ENCODE data around the gene SLC39A2.

SLC39A2 gene

DNA sequence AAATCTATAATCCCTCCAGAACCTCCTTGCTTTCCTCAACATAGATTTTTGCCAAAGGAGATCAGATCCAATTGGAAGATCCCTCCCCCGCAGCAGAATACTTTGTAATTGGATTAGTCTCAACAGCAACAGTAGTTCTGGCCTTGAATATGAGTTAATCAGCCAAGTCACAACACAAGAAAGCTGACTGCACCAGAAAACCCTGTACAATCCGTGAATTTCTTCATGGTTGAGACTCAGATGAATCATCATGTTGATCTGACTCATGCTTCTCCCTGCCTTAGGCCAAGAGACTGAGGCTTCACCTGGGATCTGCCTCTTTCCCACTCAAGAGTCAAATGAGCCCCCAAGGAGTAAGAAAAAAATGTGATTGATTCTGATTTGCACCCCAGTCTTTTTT, 12.3 kb upstream of the SLC39A2 start:
- DNase-seq (ENCODE audit: low read depth): peak; percentile 98
- TF ChIP-seq, protein P1, sequence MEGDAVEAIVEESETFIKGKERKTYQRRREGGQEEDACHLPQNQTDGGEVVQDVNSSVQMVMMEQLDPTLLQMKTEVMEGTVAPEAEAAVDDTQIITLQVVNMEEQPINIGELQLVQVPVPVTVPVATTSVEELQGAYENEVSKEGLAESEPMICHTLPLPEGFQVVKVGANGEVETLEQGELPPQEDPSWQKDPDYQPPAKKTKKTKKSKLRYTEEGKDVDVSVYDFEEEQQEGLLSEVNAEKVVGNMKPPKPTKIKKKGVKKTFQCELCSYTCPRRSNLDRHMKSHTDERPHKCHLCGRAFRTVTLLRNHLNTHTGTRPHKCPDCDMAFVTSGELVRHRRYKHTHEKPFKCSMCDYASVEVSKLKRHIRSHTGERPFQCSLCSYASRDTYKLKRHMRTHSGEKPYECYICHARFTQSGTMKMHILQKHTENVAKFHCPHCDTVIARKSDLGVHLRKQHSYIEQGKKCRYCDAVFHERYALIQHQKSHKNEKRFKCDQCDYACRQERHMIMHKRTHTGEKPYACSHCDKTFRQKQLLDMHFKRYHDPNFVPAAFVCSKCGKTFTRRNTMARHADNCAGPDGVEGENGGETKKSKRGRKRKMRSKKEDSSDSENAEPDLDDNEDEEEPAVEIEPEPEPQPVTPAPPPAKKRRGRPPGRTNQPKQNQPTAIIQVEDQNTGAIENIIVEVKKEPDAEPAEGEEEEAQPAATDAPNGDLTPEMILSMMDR (conservative IDR thresholded peaks at IDR 0.05; ENCODE audit: low read depth, low read length): no peak
- no peak overlapping the region for H3K4me3 ChIP-seq (ENCODE audit: low read depth, low read length)

DNA sequence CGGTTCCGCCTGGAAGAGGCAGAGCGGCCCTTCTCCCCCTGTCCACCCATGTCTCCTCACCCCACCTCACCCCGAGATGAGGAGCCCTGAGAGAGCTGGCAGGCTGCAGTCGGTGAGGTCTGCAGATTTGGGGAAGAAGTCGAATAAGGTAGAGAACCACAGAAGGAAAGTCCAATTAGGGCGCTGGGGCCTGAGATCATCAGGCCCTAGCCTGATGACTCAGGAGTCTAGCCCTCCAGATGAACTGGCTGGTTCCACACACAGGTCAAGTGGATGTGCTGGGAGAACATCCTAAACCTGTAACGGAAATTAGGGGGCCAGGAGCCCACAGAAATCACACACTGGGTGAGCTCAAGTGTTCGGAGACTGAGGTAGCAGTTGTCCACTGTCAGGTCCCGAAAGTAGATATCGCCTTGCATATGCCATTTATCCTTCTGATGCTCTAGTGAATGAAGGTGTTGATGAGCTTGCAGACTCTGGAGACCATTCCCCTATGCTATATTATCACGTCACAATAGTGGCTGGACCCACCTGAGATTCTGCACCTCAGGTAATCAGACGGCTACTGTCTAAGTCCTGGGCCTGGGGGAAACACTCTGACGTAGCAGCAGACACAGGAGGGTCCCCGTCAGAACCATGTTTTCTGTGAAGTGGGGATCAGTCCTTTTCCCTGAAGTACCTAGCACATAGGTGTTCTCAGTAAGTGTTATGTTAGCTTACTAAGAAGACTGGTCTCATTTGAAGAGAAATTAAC, 10.2 kb upstream of the SLC39A2 start:
- no peak overlapping the region for H3K4me3 ChIP-seq (ENCODE audit: low read depth, low read length)
- TF ChIP-seq, protein P1 (conservative IDR thresholded peaks at IDR 0.05; ENCODE audit: low read depth, low read length): no peak

DNA sequence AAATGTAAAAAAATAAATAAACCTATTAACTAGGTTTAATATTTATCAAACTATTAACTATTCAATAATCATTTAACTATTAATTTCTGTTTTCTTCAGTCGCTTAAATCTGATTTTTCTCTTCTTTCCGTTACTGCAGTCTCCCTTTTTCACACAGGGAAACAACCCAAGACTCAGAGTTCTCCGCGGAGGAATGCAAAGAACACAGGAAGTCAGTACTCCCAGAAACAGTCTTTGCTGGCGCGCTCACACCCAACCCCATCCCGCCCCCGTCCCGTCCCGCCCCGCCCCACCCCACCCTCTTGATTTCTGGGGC, 9.7 kb upstream of the SLC39A2 start:
- no peak overlapping the region for H3K4me3 ChIP-seq (ENCODE audit: low read depth, low read length)
- DNase-seq (ENCODE audit: low read depth): no peak
- TF ChIP-seq, protein P1 (conservative IDR thresholded peaks at IDR 0.05; ENCODE audit: low read depth, low read length): no peak

More for the DNA sequence above, 10.2 kb upstream of the SLC39A2 start:
- peak; percentile 52 for DNase-seq (ENCODE audit: low read depth)

DNA sequence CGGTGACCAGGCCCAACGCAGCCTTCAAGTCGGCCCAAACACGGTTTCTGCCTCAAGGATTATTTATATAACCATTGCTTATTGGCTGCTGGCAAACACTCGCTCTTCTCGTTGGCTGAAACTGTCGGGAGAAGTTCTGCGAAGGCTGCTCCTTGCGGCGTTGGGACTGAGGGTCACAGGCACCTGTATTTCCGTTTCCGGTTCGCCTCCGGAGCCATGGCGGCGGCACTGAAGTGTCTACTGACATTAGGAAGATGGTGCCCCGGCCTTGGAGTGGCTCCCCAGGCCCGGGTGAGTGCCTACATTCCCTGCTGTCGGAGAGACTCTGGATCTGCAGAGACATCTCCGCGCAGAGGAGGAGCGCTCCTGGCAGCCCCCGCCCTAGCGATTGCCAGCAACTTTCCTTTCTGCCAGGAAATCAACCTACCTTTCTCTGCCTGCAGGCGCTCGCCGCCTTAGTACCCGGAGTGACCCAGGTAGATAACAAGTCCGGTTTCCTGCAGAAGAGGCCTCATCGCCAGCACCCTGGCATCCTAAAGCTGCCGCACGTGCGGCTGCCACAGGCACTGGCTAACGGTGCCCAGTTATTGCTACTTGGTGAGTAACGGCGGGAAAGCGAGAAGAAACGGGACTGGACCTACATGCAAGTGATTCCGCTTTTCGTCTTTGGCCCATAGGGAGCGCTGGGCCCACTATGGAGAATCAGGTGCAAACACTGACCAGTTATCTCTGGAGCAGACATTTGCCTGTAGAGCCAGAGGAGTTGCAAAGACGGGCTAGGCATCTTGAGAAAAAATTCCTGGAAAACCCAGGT, 9.1 kb upstream of the SLC39A2 start, which contains the start of gene METTL17:
Gene METTL17, plus strand, starts transcription at position 194 of the 814 bp plus-strand sequence. Its CDS starts 23 bp downstream, at position 217.
- DNase-seq (ENCODE audit: low read depth): peak; percentile 99
- peak within 1 kb of the TSS; percentile 92 for H3K4me3 ChIP-seq (ENCODE audit: low read depth, low read length)
- TF ChIP-seq, protein P1 (conservative IDR thresholded peaks at IDR 0.05; ENCODE audit: low read depth, low read length): peak; percentile 63

DNA sequence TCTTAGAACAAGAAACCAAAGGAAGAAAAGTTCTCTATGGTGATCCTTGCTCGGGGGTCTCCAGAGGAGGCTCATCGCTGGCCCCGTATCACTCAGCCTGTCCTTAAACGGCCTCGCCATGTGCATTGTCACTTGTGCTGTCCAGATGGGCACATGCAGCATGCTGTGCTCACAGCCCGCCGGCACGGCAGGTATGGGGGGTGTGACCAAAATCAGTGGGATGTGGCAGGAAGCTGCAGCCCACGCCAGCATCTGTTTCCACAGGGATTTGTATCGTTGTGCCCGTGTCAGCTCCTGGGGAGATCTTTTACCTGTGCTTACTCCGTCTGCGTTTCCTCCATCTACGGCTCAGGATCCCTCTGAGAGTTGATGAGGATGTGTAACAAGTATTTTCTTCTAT, 2.6 kb upstream of the SLC39A2 start:
- DNase-seq (ENCODE audit: low read depth): no peak
- TF ChIP-seq, protein P1 (conservative IDR thresholded peaks at IDR 0.05; ENCODE audit: low read depth, low read length): no peak
- no peak overlapping the region for H3K4me3 ChIP-seq (ENCODE audit: low read depth, low read length)

DNA sequence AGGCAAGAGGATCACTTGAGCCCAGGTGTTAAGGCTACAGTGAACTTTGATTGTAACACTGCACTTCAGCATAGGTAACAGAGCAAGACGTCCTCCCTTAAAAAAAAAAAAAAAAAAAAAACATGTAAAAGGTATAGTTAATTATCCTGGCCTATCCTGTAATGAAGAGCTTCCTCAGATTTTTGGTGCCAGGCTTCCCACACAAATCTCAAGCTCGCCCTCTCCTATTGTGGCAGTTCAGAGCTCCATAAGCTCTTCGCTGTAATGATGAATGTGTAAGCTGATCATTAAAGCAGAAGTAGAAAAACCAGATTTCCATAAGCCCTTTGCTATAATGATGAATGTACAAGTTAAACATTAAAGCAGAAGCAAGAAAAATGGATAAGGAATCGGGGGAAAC, 2.0 kb upstream of the SLC39A2 start:
- TF ChIP-seq, protein P1 (conservative IDR thresholded peaks at IDR 0.05; ENCODE audit: low read depth, low read length): no peak
- no peak overlapping the region for H3K4me3 ChIP-seq (ENCODE audit: low read depth, low read length)
- DNase-seq (ENCODE audit: low read depth): no peak

All from choroid plexus epithelial cell (primary cell).